NCI-H128 (cell line): ENCODE measurements around the gene UNC5C.

Source experiments
- DNase-seq: peaks from one replicate; lab custom pipeline; 2025; ENCODE audit not compliant: unreplicated experiment; lab: John Stamatoyannopoulos, UW

The UNC5C gene

DNA sequence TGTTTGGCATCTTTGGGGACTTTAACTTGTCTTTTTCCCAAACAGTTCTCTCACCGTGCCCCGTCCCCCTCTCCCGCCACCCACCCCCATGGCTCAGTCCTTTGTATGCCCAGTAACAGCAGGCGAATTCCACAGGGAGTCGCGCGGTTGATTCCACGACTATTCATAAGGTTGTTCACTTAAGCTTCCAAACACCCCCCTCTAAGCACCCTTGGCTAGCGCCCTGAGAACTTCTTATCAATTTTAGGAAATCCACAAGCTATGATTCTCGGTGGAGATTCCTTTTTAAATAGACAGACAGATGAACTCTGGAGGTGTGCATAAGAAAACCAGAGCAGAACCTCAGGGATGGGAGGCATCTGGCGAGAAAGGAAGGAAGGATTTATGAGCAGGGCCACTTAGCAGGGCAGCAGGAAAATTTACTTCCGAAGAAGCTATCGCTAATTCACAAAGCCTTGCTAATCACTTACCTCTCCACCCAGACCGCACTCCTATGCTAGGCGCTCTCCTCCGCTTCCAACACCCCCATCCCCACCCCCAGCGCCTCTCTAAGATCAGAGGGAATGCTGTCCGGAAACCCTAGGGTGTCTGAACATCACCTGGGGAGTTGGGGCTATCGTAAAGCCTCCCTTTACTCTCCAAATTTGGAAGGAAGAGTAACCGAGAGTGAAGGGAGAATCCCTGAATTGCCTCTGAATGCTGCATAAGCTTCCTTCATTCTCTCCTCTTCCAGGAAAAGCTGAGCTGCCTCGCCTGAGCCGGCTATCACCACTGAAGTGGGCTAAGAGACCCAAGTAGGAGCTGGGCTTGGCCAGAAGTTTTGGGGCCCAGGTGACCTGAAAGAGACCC is 1.7 kb downstream of the UNC5C start:
- no peak for DNase-seq

DNA sequence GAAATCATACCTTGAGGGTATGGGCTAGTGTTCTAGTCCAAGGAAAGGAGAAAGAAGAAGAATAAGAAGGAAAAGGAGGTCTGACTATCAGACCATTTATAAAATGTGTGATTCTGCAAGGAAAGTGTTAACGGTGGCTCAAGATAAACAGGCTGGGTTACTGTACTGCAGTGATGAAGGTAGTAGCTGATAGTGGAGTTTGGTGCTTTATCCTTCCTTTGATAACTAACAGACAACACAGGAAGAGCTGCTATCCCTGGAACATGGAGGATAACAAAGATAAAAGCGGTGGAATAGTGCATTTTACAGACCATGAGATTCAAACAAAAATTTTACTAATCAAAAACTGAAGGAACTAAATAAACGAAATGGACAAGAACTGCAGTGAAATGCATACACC is 2.6 kb downstream of the UNC5C start:
- DNase-seq = no peak

DNA sequence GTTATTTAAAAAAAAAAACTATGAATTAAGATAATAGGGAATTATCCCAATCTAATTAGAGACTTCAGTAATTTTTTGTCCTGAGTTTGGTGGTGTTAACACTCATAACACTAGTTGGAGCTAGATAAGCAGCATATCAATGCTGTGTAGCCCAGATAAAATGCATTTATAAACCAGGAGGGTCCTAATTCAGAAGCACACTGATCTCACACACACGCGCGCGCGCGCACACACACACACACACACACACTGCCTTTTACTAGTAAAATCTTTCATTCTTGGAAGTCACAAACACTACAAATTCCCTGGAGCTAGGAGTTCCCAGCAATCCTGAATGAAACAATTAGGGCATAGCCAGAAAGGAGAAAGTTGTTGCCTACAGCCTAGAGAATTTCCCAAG is 3.2 kb downstream of the UNC5C start:
- no peak for DNase-seq

DNA sequence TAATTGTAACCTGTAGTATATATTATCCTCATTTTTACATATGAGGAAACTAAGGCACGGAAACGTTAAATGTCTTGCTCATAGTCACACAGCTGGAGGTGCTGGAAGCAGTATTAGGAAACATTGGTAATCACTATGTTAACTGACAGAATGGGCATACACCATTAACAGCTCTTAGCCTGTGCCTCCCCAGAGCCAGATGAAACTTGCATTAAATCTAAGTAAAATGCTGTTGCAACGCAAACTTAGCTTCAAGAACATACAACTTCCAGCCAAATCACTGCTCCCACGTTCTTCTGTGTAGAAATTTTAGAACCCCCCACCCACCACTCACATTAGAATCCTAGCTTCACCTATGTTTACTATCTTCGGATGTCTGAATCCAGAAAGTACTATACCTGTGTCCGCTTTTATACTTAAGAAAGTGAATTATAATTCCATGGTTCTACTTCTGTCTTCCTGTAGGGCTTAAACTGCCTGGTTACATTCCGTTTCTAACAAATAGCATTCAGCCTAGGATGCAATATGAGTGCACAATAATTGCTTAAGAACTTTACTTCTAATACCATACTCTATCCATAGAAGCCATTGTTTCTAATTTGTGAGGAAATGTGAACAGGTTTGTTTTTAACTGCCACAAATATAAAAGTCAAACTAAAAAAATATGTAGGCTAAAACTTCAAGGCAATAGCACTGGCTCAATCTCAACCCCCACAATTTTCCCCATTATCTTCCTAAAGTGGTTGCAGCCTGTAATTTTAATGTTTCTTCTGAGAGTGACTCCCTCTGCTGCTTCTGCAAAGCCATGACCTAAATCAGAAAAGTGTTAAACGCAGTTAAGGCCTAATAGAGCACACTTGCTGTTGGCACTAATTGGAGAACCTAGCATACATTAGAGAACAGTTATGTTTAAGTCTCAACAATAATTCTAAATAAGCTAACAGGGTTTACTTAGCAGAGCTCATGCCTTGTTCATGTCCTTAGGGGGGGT is 4.4 kb downstream of the UNC5C start:
- no peak for DNase-seq

DNA sequence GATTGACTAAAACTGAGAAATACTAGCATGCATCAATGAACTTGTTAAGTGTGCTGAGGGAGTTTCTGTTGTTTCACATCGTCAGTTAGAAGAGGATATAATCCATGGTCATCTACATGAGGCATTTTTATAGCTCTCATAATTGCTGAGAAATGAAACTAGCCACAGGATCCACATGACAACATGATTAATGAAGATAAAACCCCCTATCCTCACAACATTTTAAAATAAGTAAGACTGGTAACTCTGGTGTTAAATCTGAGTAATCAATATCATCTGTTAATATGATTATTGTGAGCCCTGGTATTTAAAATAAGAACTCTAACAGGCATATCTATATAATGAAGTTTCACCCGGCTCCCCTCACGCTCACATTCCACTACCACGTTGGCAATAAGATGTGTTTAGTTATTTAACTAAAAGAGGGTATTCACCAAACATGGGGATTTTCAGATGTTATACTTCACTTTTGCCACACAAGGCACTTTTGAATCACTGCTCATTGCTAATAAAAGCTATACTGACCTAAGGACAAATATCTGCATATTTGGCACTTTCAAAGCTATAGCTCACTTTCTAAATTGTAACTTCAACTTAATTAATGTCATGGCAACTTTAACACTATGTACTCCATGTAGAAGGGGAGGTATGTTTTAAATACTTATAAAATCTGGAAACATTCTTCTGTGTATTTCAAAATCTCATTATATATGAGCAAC is 6.7 kb downstream of the UNC5C start:
- no peak for DNase-seq

DNA sequence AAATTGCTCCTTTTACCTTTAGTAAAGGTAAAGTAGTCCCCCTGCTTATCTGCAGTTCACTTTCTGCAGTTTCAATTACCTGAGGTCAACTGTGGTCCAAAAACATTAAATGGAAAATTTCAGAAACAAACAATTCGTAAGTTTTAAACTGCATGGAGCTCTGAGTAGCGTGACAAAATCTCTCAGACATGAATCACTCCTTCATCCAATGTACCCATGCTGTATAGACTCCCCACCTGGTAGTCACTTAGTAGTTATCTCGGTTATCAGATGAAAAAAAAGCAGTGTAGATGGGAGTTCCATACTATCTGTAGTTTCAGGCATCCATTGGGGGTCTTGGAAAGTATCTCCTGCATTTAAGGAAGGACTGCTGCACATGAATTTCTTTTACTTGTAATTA is 7.7 kb downstream of the UNC5C start:
- no peak for DNase-seq

DNA sequence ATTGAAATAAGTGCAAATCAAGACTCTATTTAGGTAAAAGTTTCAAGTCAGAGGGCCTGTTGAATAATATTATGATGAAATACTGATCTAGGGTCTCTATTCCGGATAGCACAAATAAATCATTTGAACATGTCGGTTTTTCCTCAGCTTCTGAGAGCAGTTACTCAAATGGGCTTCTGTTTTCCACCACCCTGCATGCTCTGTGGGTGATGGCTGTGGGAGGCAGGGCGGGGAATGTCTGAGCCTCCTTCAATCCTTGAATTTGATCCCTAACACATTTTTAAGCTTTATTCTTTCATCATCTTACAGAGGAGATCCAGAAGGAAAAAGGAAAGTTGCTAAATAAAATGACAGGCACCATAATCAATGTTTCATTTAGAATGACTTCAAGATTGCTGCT is 8.5 kb downstream of the UNC5C start:
- no peak for DNase-seq

DNA sequence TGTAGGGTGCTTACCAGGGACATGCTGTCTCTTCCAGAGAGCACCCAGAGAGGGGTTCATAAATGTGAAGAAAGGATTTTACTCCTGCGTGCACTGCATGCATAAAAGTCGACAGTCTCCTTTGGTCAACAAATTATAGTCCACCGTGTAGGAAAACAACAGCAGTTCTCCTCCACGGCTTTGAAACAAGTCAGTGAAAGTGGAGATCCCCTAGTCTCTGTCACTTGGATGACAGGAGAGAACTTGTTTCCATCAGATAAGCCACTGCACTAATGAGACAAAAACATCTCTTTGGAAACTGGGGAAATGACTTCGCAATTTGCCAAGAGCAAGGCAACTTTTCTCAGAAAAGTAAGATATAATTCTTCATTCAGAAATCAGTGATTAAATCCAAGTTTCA is 9.7 kb downstream of the UNC5C start:
- DNase-seq = no peak

DNA sequence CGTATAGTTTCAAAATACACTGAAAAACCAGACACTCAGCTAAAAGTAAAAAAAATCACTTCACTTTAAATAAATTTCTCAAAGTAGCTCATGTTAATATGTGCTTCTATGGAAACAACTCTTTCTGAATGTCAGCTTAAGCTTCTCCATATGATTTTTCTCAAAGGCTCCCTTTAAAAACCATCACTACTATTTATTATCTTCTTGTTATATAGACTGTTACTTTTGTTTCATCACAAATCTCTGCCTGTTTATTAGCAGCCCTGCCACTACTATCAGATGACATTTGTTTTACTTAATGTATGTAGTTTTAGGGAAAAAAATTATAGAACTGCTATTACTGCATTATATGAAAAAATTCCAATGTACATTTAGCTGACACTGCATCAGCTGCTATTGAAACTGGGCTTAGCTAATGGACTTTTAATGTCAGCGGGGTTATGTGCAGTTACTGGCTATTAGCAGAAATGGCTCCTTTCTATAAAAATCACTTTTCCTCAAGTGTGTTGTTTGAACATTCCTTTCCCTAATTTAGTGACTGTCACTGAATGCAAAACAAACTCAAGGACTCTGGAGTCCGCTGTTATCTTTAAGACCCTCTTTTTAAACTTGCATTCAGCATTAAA is 10.8 kb downstream of the UNC5C start:
- DNase-seq = no peak

DNA sequence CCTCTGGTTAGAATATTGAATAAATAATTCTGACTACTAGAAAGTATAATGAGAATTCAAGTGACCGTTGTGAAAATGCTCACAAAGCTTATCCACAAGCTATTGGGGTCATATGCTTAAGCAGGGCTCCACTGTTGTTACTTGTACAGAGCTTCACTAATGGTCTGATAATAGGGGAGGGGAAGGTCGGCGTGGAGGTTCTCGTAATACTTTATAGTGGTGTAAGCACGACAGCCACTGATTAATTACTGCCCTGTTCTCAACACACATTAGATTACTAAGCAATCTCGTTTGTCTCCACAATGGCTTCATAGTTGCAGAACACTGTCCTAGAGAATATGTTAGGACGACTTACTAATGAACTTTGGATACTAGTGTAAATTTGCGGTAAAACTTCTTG is 11.6 kb downstream of the UNC5C start:
- no peak for DNase-seq

DNA sequence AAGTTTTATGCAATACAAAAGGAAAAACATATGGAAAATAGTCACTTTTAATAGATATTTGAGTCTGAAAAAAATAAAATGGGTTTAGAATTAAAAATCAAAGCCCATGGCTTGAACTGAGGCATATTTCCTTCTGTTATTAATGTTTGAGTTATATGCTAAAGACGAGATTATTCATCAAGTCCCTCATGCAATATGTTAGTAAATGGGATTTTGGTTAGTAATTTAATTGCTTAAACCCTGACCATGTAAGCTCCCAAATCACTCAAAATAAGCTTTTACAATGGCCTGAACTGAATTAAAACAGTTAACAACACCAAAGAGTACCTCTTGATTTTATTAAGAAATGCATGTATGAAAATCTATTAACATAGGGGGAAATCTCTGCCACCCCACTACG is 12.1 kb downstream of the UNC5C start:
- DNase-seq = no peak

DNA sequence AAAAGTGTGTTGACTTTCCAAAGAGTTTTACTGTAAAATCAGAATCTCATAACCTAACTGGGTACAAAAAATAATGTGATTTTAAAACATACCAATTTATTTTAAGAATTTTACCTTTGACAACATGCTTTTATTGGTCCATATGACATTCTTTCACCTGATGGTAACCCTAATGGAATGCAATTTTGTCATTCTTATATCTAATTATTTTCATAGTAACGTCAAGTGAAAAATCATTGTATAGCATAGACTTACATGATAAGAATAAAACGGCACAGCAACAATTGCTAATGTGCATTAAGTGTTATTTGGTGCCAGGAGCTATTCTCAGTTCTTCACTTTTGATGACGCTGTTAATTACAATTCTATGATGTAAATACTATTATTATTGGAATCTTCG is 13.6 kb downstream of the UNC5C start:
- no peak for DNase-seq

DNA sequence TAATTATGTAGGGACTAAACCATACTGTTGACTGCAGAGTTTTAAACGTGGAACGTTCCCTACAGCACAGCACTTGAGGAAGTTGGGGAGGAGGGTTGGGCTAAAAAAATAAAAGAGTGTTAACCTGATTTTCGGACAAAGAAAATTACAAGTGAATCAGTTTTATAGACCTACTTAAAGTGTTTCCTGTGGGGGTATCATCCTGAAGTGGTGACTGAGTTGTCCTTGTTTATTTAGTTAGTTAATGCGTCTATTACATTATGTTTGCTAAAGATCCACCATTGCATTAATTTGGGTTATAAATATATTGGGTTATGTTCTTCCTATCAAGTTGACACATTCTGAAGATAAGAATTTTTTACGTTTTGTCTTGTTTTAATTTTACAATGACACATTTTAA is 14.7 kb downstream of the UNC5C start:
- no peak for DNase-seq

DNA sequence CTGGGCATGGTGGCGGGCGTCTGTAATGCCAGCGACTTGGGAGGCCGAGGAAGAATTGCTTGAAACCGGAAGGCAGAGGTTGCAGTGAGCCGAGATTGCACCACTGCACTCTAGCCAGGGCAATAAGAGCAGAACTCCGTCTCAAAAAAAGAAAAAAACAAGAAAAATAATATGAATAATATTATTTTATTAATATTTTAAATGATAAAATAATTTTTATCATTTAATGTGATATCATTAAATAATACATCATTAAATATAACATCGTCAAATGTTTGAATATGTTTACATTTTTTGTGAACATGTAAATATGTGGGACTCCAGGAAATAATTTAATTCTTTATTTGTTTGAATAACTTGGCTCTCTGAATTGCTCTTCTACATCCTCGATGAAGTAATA is 15.5 kb downstream of the UNC5C start:
- DNase-seq = no peak

DNA sequence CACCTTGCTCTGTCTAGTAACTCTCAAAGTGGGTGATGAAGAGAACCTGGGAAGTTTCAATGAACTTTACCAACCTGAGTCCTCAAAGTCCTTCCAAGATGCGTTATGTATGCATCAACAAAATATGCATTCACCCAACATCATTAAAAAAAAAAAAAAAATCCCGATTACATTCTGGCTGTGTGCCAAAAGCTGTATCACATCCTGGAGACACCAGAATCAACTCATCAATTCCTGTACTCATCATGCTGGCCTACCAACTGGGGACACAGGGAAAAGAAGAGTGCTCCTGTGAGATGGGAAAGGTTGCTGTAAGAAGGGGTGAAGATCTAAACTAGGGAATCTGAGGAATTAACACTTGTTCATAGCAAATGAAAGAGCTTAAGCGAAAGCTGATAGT is 16.5 kb downstream of the UNC5C start:
- no peak for DNase-seq

DNA sequence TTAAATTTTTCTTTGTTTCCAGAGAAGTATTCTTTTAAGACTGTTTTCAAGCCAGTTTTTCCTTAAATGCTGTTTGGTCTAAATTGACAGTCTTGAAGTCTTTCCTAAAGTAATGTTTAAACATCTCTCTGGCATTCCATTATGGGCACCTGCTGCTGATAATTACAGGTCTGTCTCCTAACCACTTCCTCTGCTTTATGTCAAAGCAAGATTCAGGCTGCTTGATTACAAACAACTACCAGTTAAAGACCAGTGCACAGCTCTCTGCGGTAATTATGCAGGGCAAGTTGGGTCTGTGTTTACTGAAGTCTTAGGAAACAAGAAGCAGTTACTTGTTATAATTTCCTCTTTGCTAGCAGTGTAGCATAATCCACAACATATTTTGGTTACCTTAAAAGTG is 17.6 kb downstream of the UNC5C start:
- no peak for DNase-seq

DNA sequence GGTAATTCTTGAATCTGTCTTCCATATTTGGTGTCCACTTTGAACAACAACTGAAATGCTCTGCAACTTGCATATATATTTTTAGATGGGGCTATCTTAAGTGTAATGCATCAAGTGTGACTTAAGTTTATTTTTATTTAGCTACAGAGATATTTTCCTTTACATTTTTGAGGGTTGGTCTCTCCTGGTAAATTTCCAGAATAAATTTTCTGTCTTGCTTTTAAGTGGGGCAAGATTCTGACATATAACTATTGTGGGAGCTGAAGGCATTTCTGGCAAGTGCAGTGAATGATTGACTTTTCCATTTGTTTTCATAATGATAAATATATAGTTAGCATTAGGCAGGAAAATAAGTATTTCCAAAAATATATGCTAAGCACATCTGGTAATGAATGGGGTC is 18.8 kb downstream of the UNC5C start:
- DNase-seq = no peak

DNA sequence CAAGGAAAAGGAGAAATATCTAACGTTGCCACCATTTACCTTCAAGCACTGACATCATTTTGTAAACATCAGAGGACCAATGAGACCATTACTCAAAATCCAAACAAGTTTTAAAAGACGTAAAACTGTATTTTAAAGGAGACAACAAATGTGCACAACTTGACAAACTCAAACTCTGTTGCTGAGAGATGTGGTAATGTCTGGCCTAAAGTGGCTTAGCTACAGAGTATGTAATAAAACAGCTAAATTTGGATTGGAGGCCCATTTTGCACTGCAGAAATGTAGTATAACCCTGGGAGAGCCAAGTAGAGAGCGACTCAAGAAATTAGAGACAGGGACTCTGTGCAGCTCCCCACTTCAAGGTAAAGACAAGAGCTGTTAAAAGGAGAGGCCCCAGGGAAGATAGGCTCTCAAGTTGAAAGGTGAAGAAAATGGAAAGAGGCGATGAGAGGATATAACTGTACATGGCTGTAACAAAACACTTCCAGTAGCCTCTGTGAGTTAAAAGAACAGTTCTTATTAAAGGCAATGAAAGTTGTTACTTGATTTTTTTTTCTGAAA is 20.3 kb downstream of the UNC5C start:
- DNase-seq = no peak

DNA sequence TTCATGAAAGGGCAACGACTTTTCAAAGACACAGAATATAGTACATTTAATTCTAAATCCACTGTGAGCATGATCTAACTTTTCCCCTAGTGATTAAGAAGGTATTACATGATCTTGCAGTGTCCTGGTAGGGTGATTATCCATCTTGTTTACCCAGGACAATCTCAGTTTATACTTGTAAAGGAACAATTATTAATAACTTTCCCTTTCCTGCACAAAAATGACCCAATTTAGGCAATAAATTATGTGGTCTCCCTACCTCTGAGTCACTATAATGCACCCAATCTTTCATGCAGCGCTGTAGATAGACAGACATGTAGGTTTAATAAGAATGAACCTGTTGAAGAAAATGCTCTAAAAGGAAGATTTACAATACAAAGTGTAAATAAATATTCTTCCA is 22.7 kb downstream of the UNC5C start:
- DNase-seq = no peak

DNA sequence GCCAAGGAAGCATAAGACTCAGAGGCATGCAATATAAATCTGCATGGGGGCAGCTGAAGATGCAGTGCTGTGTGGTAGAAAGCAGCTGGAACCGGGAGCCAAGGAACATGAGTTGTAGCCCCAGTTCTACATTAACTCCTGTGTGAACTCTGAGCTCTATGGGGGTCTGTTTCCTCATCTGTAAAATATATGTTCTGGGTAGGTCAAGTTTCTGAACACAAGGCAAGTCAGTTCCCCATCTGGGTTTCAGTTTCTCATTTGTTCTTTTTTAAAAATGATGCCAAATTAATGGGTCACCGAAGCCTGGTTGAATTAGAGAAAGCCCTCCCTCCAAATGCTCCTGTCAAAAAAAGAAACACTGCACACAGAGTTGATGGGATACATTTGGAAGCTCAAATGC is 24.0 kb downstream of the UNC5C start:
- DNase-seq = no peak

DNA sequence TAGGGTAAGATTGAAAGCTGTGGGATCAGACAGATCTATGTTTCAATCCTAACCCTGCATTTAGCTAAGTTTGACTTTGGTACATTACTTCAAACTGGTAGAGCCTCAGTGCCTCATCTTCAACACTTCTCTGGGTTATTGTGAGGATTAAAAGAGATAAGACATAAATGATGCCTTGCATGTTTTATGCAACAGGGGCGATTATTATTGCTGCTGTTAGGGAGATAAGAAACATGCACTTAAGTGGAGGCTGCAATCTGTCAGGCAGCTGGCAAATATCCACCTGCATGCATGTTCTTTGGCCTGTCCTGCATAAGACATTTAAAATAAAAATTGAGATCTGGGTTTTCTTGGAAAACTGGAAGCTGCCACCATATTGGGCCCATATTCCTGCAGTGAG is 24.6 kb downstream of the UNC5C start:
- no peak for DNase-seq
